ENCODE data around the gene ST6GALNAC3.

Gene ST6GALNAC3

DNA sequence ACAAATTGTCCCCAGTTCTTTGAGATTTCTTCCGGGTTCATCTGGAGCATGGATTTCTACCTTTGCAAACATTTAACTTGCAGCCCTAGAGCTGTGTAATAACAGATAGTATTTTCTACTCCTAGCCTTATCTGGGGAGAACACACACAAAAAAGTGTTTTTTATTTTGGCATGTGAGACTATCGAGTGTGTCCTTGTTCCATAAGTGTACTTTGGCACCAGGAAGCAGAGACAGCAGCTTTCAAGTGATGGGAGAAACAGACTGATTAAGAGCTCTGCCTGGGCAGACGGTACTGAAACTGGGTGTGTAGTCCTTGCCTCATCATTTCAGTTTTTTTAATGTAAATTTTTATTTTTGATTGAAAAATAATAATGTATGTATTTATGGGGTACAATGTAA is 297.4 kb downstream of the ST6GALNAC3 start:
- no peak for DNase-seq

DNA sequence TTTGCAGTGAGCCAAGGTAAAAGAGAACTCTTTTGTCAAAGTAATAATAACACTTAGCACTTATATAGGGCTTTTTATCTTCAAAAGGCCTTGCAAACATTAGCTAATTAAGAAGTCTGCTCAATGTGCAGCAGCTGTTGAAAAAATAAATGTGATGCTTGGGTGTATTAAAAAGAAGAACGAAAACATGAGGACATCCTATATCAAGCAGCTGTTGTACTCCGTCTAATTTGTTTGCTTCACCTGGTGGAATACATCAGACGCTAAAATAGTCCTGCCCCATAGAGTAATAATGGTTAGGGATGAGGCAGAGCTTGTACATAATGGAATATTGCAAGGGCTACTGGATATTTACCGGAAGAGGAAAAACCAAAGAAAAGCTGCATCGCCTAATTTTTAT is 299.5 kb downstream of the ST6GALNAC3 start:
- no peak for DNase-seq

DNA sequence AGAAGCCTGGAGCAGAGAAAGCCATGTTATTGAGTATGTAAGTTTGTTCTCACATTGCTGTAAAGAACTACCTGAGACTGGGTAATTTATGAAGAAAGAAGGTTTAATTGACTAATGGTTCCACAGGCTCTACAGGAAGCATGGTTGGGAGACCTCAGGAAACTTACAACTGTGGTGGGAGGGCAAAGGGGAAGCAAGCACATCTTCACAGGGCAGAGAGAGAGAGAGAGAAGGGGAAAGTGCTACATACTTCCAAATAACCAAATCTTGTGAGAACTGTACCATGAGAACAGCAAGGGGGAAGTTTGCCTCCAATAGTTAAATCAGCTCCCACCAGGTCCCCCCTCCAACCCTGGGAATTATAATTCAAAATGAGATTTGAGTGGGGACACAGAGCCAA is 302.7 kb downstream of the ST6GALNAC3 start:
- no peak for DNase-seq

DNA sequence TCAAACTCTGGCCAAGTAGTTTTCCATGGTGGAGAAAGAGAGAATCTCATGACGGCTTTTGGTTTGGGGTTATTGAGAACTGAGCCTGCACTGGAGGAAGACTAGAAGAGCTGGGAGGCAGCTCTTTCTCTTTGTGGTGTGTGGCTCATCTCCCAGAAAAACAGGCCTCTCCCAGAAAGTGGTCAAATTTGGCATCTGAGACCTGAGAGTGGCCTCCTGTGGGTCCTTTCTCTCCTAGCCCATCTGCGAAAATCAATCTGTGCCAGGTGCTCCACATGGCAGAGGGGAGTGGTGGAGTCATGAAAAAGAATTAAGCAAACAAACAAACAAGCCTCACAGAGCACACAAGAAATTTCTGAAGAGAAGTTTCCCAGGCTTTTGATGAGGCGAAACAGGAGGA is 305.0 kb downstream of the ST6GALNAC3 start:
- no peak for DNase-seq

DNA sequence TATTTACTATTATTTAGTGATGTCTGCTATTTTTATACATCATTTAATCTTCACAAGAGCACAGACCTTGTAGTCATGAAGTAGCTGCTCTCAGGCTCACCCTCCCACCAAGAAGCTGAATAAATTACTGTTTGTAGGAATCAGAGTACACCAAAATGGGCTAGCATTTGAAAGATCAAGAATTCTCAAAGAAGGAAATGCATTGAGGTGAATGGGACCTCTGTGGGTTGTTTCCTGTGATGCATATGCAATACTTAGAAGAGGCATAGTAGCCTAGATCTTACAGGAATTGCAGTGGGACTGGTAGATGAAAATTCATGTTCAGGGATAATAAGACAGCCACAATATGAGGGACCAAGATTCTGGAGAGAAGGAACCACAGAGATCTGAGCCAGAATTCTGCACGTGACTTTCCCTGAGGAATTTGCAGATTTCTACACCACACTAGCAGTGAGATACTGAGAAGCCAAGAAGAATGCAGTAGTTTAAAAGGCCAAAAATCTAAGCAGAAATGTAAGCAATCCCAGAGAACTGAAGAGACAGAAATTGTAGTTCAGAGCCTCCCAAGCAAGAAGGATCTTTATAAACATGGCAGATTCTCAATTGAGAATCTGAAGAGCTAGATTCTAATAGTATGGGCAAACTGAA is 307.0 kb downstream of the ST6GALNAC3 start:
- no peak for DNase-seq

DNA sequence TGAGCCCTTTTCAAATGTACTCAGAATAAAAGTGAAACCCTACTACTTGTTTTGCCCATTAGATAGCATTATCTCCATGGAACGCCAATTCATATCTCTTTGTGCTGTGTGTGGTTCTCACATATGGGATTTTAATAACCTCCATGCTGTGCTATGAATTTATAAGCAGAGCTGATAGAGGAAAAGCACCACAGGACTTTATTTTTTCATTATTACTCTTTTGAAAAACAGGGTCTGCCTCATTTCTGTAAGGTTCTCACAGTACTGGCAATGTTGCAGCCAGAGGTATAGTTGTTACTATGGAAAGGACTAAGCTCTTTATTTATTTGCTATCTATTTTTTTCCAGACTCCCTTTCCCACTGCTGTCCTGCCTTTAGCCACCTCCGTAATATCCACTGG is 313.7 kb downstream of the ST6GALNAC3 start:
- no peak for DNase-seq

DNA sequence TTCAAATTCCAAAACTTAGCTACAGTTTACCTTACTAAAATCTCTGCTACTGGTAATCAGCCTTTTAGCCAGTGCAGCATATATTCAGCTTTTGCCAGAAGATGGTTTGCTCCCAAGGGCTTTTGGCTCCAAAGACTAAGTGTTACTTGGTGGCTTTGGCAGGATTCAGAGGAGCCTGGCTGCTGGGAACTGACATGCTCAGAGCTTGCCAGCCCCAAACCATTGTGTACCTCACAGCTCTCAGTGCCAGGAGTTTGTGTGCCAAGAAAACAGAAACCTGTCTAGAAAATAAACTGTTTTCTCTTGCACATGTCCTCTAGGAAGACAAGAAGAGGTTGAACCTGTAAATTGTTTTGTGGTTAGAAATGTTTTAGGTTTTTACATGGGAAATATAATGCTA is 315.9 kb downstream of the ST6GALNAC3 start:
- no peak for DNase-seq

DNA sequence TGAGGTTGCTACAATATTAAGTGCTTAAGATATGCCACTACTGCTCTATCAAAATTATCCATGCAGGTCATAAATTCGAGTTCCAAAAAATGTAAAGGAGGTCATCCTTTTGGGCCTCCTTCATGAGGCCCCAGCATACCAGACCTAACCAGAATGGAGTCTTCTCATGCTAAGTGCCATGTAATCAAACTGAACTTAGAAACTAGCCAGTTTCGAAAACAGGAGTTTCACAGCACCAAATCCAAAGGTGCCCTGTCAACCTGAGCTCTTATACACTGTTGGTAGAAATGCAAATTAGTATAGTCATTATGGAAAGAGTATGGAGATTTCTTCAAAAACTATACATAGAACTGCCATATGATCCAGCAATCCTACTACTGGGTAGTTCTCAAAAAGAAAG is 320.5 kb downstream of the ST6GALNAC3 start:
- DNase-seq = no peak

DNA sequence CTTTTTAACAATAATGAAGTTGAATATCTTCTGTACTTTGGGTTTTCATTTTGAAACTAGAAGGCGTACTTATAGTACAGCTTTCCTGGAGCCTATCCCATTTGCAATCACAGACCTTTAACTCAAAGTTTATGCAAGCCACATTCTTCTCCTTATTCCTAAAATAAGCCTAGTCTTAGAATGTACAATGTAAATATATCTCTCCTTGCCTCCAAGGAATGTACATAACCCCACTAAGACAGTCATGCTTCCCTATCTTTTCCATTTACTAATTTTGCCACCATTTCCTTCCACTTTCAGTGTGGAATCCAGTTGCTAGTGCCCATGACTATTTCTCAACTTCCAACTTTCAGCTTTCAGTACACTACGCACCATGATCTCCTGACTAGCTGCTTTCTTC is 327.6 kb downstream of the ST6GALNAC3 start:
- DNase-seq = no peak

DNA sequence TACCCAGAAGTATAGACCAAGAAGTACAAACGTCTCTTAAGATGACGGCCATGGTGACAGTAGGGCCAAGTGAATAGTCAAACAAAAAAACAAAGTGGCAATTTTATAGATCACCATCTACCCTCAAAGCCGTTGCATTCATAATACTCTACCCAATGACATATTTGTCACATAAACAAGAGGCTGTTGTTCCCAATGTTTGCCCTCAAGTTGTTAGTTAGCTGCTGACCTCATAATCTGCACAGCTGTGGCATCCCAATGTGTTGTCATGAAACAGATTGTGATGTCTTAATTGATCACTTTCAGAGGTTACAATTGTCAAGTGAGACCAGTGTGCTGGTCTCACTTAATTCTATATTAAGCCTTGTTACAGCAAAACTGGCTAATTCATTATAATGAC is 333.8 kb downstream of the ST6GALNAC3 start:
- no peak for DNase-seq

DNA sequence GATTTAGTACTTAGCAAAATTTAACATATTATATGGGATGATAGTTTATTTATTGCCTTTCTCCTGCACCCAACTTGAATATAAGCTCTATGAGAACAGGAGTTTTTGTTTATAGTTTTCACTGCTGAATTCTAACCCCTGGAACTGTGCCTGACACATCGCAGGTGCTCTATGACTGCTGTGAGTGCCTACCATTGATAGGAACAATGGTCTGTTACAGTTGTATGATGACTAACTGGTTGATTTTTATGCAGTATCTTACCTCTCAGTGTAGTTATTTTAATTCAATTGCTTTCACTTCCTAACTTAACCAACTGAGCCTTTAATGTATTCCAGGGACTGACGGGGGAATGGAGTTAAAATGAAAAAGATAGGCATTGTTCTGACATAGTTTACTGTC is 336.0 kb downstream of the ST6GALNAC3 start:
- no peak for DNase-seq

DNA sequence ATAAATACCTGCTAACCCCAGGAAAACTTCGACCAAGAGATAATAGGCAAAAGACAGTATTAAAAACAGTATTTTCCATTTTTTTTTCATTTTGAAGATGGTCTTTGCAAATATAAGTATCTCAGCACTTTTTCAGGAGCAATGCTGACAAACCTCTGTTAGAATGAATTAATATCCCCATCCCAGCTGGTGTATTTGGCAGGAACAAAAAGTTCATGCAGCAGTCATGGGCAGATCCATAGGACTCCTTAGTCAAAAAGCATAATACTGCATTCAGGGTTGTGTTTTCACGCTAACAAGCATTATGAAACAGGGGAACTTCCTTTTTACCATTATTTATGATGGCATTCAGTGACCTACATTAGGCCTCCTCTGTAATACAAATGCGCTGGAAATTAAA is 344.0 kb downstream of the ST6GALNAC3 start:
- no peak for DNase-seq

DNA sequence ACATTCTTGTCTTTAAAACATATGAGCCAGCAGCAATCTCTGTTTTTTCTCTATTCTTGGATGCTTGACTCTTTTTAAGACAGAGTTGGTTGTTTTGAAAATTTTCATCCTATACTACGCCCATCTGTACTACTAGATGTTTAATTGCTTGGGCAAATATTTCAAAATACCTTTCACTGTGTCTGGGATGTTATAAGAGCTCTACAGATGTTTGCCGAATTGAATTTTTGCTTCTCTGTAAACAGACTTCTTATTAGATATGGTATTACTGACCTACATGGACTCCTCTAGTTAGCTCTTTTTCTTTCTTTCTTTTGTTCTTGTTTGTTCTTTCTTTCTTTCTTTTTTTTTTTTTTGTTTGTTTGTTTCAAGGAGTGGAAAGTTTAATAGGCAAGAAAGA is 345.1 kb downstream of the ST6GALNAC3 start:
- no peak for DNase-seq

DNA sequence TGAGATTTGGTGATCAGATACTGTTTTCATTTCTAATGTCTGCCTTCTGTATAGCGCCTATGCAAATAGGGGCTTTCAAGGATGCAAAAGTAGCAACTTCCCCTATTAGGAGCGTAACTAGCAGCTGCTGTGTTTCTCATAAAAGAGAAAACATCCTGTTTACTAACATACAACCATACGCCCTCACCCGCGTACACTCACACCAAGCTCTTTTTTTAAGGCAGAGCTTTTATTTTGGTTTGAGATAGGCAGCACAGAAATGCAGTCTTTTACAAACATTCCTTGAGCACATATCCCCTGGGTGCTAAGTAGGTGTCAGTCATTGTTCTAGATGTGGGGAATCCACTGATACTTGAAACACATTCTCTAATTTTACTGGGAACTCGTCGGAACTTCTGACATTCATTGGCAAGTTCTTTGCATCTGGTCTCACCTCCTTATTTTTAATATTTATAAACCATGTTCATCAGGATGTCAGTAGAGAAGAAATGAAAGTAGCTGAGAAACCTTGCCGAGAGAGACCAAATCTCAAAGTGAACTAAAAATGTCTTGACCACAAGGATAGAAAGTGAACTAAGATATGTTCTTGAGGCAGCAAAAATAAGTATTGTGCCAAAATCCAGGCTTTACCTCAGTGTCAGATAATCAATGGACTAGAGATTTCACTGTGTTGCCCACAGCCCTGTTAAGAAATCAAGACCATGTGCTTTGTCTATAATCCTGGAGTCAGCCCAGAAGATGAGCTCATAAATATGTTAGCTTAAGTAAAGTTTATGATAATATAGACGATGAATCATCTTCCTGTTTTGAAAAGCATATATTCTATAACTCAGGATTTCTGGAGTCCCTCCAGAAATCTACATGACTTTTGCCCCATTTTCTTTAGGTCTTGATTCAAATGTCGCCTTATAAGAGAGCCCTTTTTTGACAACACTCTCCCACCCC is 350.9 kb downstream of the ST6GALNAC3 start:
- no peak for DNase-seq

DNA sequence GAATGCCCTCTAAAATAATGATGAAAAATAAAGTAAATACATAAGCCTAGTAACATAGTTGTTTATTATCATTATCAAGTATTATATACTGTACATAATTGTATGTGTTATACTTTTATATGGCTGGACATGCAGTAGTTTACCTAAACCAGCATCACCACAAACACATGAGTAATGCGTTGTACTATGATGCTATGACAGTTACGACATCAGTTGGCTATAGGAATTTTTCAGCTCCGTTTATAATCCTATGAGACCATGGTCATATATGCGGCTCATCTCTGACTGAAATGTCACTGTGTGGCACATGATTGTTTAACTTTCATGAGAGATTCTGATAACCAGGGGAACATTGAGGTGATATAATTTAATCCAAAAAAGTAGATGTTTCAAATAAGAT is 352.1 kb downstream of the ST6GALNAC3 start:
- DNase-seq = no peak

DNA sequence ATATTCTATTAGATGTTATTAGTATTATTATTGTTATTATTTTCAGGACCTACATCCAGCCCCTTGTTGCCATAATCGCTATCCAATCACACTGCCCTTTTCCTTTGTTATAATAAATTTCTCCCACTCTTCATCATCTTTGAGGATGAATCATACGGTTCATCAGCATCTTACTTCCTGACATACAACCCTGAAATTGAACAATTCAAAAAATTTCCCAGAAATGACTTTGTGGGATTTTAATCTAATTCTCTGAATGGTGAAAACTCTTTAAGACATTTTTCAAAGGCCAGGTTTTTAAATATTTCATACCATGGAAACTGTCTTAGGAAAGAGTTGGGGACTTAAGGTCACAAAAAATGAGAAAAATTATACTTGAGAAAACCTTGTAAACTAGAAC is 353.5 kb downstream of the ST6GALNAC3 start:
- DNase-seq = no peak

DNA sequence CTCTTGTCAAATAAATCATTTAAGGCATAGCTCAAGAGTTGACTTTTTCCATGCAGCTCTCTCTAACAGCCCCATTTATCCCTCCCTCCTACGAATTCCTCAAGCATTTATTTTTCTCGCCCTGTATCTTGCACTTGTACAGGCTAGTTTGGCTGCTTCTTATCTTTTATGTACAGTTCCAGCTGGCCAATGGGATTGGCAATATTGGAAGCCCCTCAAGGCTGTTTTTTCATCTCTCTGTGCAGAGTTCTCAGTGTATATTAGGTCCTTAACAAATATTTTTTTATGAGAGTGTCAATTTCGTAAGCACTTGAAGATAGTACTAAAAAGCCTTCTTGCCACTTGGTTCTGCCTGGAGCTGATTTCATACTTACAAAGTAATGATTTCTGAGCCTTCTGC is 356.0 kb downstream of the ST6GALNAC3 start:
- no peak for DNase-seq

DNA sequence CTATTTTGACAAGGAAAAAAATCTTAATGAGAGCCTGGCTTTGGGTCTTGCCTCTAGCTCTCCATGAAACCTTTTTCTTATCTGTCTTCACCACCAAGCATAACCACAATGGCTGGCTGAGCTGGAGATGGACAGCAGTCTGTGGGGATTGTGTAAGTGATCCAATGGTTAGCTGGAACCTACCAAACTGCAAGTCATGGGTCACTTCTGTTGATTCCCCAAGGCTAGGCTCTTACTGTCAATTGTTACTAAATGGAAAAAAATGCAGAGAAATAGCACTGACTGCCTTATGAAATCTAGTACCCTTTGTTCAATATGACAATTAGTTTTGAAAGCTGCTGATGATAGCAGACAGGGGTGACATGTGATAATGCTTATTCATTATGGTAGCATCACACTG is 359.0 kb downstream of the ST6GALNAC3 start:
- DNase-seq = no peak

DNA sequence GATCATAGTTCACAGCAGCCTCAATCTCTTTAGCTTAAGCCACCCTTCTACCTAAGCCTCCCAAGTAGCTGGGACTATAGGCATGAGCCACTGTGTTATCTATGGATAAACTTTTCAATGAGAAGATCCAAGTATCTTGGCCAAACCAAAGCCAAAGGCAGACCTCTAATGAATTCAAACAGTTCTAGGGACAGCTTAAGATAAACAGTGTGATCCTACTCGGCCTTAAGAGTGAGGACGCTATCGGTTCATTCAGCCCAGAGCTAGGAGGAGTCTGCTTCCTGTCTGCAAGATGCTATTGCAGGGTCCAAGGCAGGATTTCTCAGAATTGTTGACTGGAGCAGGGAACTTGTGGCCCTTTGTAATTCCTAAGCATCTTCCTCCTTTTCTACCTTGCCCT is 368.7 kb downstream of the ST6GALNAC3 start:
- no peak for DNase-seq

DNA sequence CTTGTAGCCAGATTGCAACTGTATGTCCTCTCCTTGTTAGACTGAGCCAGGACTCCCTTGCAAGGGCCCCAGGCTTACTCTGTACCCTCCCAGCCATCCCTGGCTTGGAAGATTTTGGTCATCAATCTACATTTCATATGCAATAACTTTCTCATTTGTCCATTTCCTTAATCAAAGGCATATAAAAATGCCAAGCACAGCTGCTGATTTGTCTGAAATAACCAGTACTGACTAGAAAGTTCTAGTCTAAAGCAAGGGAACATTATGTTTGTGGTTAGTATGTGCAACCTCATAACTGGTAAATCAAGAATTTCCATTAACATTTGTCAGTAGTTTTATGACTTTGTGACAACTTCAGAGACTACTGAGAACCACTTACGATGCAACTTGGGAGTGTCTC is 370.2 kb downstream of the ST6GALNAC3 start:
- DNase-seq = no peak

DNA sequence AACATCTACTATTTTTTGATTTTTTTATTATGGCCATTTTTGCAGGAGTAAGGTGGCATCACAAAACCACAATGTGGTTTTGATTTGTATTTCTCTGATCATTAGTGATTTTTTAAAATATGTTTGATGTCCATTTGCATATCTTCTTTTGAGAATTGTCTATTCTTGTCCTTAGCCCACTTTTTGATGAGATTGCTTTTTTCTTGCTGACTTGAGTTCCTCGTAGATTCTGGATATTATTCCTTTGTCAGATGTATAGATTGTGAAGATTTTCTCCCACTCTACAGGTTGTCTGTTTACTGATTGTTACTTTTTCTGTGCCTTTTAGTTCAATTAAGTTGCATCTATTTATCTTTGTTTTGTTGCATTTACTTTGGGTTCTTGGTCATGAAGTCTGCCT is 375.7 kb downstream of the ST6GALNAC3 start:
- DNase-seq = no peak

DNA sequence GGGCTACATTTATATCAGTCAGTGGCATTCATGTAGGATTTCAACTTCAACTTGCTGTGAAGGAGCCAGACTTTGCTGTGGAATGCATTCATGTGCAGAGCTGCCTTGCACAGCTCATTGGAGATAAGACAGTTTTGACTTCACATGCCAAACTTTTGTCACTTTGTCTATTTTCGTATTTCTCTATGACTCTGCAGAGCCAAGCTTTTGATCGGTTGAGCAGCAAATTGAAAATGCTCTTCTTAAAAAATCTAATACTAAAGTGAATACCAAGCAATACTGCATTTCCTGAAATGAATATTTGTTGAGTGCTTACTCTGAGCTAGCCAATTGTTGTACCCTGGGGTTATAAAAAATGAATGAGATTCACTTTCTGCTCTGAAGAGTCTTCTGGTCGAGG is 388.7 kb downstream of the ST6GALNAC3 start:
- no peak for DNase-seq

DNA sequence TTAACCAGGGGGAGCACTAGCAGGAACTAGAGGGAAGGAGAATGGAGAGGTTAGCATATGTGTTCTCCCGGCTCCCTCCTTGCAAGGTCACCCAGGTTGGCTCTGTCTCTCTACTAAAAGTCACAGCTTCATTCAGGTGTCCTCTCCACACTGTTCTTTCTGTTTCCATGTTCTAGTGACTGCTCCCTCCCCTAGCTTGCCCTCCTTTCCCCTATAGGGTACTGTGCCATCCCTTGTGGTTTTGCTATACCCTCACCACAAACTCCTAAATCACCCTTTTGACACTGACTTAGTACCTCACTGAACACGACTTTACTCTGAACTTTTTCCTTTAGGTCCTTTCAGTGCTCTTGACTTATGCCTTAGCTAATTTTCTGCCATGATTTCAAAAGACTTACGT is 389.3 kb downstream of the ST6GALNAC3 start:
- no peak for DNase-seq

DNA sequence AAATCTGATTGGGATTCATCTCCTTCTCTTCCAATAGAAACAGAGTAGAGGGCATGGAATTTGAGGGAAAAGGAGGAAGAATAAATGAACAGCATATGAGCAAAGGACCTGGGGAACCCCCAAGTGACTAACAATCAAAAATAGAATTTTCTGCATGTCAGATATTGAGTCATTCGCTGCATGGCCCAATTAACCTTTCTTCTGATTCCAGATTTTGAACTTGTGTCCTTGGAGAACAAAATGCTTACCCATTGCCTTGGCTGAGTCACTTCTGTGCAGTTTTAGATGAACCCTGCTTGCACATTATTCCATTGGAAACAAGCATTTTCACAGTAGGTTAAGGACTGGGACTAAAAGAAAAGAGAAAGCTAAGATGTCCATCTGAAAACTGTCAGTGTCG is 390.5 kb downstream of the ST6GALNAC3 start:
- DNase-seq = no peak

DNA sequence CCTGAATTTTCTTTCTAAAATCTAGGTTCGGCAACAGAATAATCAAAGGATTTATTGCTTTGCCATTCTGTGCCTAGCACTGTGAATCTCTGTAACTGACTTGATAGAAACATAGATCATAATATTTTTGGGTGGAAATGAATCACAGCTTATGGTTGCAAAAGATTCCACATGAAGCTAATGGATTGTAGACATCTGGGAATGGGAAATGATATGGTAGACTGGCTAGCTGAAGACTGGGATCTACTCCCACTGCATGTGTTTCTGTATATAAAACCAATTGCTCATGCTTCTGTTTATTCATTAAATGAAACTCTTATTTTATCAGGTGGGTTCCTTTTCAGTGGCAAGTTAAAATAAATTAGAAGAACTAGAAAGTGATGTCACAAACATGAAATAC is 395.6 kb downstream of the ST6GALNAC3 start:
- no peak for DNase-seq

Measured in activated CD8-positive, alpha-beta memory T cell treated with anti-CD3 and anti-CD28 coated beads for 24 hours (primary cell).